ENCODE measurements around the gene PARG.

The PARG gene

DNA sequence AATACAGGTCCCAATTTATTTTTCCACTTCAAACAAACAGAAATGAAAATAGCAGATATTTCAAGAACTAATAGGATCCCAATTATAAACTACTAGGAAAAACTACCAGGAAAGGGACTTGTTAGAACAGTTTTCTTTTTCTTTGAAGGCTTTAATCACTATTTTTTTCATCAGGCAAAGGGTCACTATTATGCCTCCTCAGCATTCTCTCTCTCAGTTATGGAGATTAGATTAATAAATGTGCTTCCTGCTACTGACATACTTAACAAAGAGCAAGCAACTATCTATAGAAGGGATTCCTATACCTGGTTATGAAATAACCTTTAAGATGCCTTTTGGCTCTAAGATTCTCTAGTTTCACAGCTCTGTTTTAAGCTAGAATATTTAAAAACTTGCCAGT is 108.7 kb downstream of the PARG start:
- H3K4me3 ChIP-seq (ENCODE audit: low read depth, low read length), result no peak overlapping the region
- TF ChIP-seq, protein P1, sequence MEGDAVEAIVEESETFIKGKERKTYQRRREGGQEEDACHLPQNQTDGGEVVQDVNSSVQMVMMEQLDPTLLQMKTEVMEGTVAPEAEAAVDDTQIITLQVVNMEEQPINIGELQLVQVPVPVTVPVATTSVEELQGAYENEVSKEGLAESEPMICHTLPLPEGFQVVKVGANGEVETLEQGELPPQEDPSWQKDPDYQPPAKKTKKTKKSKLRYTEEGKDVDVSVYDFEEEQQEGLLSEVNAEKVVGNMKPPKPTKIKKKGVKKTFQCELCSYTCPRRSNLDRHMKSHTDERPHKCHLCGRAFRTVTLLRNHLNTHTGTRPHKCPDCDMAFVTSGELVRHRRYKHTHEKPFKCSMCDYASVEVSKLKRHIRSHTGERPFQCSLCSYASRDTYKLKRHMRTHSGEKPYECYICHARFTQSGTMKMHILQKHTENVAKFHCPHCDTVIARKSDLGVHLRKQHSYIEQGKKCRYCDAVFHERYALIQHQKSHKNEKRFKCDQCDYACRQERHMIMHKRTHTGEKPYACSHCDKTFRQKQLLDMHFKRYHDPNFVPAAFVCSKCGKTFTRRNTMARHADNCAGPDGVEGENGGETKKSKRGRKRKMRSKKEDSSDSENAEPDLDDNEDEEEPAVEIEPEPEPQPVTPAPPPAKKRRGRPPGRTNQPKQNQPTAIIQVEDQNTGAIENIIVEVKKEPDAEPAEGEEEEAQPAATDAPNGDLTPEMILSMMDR (IDR thresholded peaks at IDR 0.05; ENCODE audit: insufficient read depth, low read depth, low read length, missing control alignments), result no peak
- DNase-seq (ENCODE audit: low read depth), result no peak

- no peak for DNase-seq (ENCODE audit: low read depth)
- TF ChIP-seq, protein P1 (IDR thresholded peaks at IDR 0.05; ENCODE audit: insufficient read depth, low read depth, low read length, missing control alignments), result no peak
- no peak overlapping the region for H3K4me3 ChIP-seq (ENCODE audit: low read depth, low read length)
Measured at GRCh38 chr10:49831352-49832035, 110.3 kb downstream of the PARG start.

GRCh38 chr10:49830846-49831245 is 111.0 kb downstream of the PARG start:
- TF ChIP-seq, protein P1 (IDR thresholded peaks at IDR 0.05; ENCODE audit: insufficient read depth, low read depth, low read length, missing control alignments), result no peak
- no peak for DNase-seq (ENCODE audit: low read depth)
- H3K4me3 ChIP-seq (ENCODE audit: low read depth, low read length), result no peak overlapping the region

DNA sequence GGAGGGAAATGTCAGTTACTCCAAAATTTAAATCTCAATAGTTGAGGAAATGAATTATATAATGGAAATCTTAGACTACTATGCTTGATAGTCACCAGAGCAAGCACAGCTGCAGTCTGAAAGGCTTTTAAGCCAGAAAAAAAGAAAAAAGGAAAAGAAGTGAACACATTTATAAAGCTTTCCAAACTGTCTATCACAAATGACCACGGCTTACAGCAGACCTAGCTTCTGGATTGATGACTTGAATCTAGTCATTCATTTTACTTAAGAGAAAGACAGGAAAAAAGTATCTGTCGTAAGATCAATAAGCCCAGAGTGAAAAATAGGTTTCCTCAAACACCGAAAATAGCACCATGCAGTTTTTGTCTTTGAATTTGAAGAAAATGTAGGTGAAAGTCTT is 111.8 kb downstream of the PARG start:
- no peak for DNase-seq (ENCODE audit: low read depth)
- TF ChIP-seq, protein P1 (IDR thresholded peaks at IDR 0.05; ENCODE audit: insufficient read depth, low read depth, low read length, missing control alignments), result no peak

DNA sequence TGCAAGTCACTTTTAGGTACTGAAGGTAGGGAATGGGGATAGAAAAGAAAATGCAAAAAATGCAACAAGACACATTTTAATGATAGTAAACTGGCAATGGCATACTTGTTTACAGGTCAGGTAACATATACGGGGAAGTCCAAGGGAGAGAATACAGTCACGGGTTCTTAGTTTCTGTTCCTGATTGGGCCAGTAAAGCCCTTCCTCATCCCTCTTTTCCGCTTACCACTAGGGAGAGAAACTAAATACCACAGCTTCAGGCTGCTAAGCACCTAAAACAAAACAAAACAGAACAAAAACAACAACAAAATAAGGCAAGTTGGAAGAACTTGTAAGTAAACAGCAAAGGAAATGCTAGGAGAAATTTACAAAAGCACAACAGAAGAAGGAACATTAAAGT is 114.5 kb downstream of the PARG start:
- no peak overlapping the region for H3K4me3 ChIP-seq (ENCODE audit: low read depth, low read length)
- TF ChIP-seq, protein P1 (IDR thresholded peaks at IDR 0.05; ENCODE audit: insufficient read depth, low read depth, low read length, missing control alignments), result no peak
- DNase-seq (ENCODE audit: low read depth), result peak; percentile 54

More for the DNA sequence above, 111.8 kb downstream of the PARG start:
- H3K4me3 ChIP-seq (ENCODE audit: low read depth, low read length), result no peak overlapping the region

DNA sequence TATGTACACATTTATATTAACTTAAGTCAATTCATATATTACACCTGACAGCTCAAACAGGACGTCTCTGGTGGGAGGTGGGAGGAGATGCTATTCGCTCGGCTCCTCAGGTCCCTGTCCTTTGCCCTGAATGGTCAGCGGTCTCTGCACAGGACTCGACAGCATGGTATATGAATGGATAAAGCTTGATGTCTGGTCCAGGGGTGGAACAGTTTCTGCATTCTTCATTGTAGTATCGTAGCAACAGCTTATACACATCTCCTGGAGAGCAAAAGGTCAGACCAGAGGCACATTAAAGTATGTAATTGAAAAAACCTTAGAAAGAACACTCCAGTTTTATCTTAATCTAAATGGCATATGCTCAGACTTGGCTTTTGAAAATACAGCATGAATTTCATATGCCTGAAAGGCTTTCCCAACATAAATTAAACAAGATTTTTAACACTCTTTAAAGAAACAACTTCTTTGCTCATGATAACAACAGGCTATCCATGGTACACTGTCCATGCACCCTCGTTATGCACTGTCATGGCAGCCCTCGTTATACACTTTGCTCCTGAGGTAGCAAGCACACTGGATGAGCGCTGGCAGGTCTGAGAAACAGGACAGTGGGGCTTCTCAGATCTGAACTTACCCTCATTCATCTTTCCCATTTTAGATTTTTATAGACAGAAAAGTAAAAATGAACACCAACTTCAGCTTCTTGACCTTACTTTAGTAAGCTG is 122.4 kb downstream of the PARG start:
- TF ChIP-seq, protein P1 (IDR thresholded peaks at IDR 0.05; ENCODE audit: insufficient read depth, low read depth, low read length, missing control alignments), result no peak
- no peak for DNase-seq (ENCODE audit: low read depth)
- H3K4me3 ChIP-seq (ENCODE audit: low read depth, low read length), result no peak overlapping the region

Measured in GM12865 (cell line).